Mammary epithelial cell (primary cell): ENCODE data around the gene ASB6.
A peak's percentile ranks its signal among the peaks of the same experiment; 100 is the strongest.

ENCODE experiments used
- CTCF ChIP-seq, 2 donors: IDR thresholded peaks in 1 of 2; conservative IDR thresholded peaks in 1 of 2; 2 replicates each; pipeline ENCODE4 v1.5.1; 2011 to 2012; ENCODE audit warnings: inconsistent platforms in 2 of 2, low read length in 2 of 2, mild to moderate bottlenecking in 2 of 2, control low read depth in 1 of 2, low read depth in 1 of 2; ENCODE audit not compliant: insufficient read depth in 1 of 2; ENCODE audit errors: extremely low read depth in 1 of 2
- EZH2 ChIP-seq: IDR thresholded peaks from 2 replicates; pipeline ENCODE4 v1.6.1; 2012; ENCODE audit warnings: low read length, inconsistent platforms, borderline replicate concordance

DNA sequence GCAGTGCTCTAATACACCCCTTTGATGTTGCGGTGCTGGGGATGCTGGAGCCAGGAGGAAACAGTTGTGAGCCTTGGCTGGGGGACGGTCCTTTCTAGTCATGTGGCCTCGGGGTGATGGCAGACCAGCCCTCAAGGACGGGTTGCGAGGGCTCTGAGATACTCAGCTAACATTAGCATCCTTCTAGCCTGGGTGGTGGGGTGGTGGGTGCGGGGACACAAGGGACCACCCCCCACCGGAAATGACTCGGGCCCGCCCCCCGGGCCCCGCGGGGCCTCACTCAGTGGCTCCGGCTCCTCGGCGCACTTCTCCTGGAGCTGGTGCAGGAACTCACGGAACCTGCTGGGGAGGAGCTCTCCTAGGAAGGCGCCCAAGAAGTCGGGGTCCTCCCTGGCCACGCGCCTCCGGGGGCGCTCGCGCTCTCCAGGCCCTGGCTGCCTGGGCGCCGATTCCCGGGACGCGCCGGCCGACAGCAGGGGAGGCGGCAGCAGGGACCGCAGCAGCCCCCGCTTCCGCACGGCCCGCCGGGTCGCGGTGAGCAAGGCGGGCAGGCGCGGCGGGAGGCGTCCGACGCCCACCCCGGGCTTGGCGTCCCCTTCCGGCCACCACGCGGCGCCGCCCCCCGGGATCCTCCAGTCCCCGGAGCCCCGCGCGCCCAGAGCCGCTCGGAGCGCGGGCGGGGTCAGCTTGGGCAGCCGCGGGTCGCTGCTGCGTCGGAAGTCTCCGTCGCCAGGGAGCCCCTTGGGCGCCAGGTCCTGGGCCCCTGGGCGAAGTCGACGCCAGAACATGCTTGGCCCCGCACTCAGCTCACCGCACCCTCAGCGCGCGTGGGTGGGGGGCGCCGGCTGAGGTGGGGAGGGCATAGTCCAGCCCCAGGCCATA is 21.9 kb downstream of the ASB6 start:
- peak in 1 of 2 donors; percentile 26 for TF ChIP-seq CTCF (conservative IDR thresholded peaks at IDR 0.05 in 1 of 2, IDR thresholded peaks at IDR 0.05 in 1 of 2; ENCODE audit: extremely low read depth in 1 of 2, insufficient read depth in 1 of 2, low read depth in 1 of 2, low read length in 2 of 2)
- TF ChIP-seq EZH2, result no peak
